ENCODE measurements around the gene TNFAIP8L2. TPM values are rescaled to one million over a fixed set of nuclear protein-coding genes. Genes with fewer than 3 reads are reported as not detected.

The TNFAIP8L2 gene
- polyA plus RNA-seq, 2 of the 4 experiments (the other 2 are of a cell fraction): not detected

DNA sequence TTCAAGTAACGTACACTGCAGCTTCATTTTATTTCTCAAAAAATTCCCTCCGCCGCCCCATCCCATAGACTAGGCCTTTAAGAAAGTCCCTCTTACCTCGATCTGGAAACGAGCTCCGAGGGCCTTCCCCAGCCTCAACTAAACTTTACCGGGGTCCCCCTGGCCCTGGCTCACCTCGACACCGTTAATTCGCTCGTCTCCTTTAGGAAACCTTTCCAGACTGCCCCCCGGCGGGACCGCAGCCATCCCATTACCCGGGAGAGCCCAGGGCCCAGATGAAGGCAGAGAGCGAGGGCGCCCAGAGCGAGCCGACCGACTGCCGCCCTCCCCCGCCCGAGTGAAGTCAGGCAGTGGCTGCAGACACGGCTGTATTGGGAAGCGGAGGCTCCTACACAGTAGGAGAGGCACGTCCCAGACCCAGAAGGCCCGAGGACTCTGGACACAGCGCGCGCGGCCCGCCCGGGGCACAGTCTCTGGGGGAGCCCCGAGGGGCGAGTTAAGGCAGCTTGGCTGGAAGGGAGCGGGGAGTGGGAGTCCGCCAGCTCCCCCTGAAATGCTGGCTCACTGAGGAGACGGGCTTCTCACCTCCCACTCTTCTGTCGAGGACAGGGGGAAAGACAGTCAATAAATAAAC is 24.6 kb upstream of the TNFAIP8L2 start:
- 83% methylated on average over 34 of the region's 39 CpGs for WGBS (ENCODE audit: missing lambda C conversion rate)
- ATAC-seq (no peak), DNase-seq (ENCODE audit: low read depth in 1 of 2, low spot score in 1 of 2) (no peak), FAIRE-seq (no peak)
- TF ChIP-seq REST (IDR thresholded peaks at IDR 0.05) (no peak), CBX2 (IDR thresholded peaks at IDR 0.05; ENCODE audit: borderline replicate concordance, low read depth) (no peak), HDAC2 (IDR thresholded peaks at IDR 0.05) (no peak), TP53 (CRISPR knock-in tag; IDR thresholded peaks at IDR 0.05) (no peak), MAX (IDR thresholded peaks at IDR 0.05) (no peak), NFE2L2 (conservative IDR thresholded peaks at IDR 0.05; ENCODE audit: low read length) (no peak), EP300 (IDR thresholded peaks at IDR 0.05) (no peak), SREBF2 (IDR thresholded peaks at IDR 0.05) (no peak), KDM5A (IDR thresholded peaks at IDR 0.05) (no peak), HEYL (CRISPR knock-in tag; IDR thresholded peaks at IDR 0.05) (no peak), ATOH8 (CRISPR knock-in tag; IDR thresholded peaks at IDR 0.05; ENCODE audit: low read depth) (no peak), KDM1A (IDR thresholded peaks at IDR 0.05; ENCODE audit: low read depth) (no peak), BHLHE40 (IDR thresholded peaks at IDR 0.05; ENCODE audit: low read depth, low read length) (no peak), RAD21 (conservative IDR thresholded peaks at IDR 0.05 in 1 of 2, IDR thresholded peaks at IDR 0.05 in 1 of 2) (no peak)
- TF ChIP-seq, protein P1, sequence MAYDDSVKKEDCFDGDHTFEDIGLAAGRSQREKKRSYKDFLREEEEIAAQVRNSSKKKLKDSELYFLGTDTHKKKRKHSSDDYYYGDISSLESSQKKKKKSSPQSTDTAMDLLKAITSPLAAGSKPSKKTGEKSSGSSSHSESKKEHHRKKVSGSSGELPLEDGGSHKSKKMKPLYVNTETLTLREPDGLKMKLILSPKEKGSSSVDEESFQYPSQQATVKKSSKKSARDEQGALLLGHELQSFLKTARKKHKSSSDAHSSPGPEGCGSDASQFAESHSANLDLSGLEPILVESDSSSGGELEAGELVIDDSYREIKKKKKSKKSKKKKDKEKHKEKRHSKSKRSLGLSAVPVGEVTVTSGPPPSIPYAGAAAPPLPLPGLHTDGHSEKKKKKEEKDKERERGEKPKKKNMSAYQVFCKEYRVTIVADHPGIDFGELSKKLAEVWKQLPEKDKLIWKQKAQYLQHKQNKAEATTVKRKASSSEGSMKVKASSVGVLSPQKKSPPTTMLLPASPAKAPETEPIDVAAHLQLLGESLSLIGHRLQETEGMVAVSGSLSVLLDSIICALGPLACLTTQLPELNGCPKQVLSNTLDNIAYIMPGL (CRISPR knock-in tag; IDR thresholded peaks at IDR 0.05; ENCODE audit: borderline replicate concordance): no peak
- TF ChIP-seq, protein P2, sequence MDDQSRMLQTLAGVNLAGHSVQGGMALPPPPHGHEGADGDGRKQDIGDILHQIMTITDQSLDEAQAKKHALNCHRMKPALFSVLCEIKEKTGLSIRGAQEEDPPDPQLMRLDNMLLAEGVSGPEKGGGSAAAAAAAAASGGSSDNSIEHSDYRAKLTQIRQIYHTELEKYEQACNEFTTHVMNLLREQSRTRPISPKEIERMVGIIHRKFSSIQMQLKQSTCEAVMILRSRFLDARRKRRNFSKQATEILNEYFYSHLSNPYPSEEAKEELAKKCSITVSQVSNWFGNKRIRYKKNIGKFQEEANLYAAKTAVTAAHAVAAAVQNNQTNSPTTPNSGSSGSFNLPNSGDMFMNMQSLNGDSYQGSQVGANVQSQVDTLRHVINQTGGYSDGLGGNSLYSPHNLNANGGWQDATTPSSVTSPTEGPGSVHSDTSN (IDR thresholded peaks at IDR 0.05): no peak
- Histone ChIP-seq H3K9me3 (no peaks in the 10 kb centered on the region), H3K4me2 (no peak overlapping the region), H3K4me3 (no peak overlapping the region), H3K27ac (no peak overlapping the region), H3K4me1 (no peaks in the 10 kb centered on the region)
- ChIA-PET CTCF (interaction anchor here (1.1 to 1.7 kb wide), 3 partner anchors 11 to 32 kb away, joined by 3 to 5 read pairs (median 3); partner anchors contain the start of gene TNFAIP8L2), POLR2A (no interaction called here)

- H3K4me1 ChIP-seq: no peaks in the 10 kb centered on the region
- CTCF ChIA-PET: interaction anchor here (1.6 kb wide), 1 partner anchor 10 kb away, joined by 3 read pairs; no protein-coding TSS in a partner anchor
- ATAC-seq (no peak), DNase-seq (ENCODE audit: low read depth in 1 of 2, low spot score in 1 of 2) (no peak), FAIRE-seq (no peak)
- no peak overlapping the region for H3K4me3 ChIP-seq
- H3K27ac ChIP-seq: no peak overlapping the region
- POLR2A ChIA-PET: no interaction called here
- no peak overlapping the region for H3K4me2 ChIP-seq
- WGBS (ENCODE audit: missing lambda C conversion rate): 87% methylated on average over 37 of the region's 74 CpGs
- no peaks in the 10 kb centered on the region for H3K9me3 ChIP-seq
- no peak for TF ChIP-seq ZFP36 (IDR thresholded peaks at IDR 0.05; ENCODE audit: borderline replicate concordance, partially characterized antibody)
- no peak for TF ChIP-seq CHD4 (IDR thresholded peaks at IDR 0.05; ENCODE audit: borderline replicate concordance)
- TF ChIP-seq, protein P3, sequence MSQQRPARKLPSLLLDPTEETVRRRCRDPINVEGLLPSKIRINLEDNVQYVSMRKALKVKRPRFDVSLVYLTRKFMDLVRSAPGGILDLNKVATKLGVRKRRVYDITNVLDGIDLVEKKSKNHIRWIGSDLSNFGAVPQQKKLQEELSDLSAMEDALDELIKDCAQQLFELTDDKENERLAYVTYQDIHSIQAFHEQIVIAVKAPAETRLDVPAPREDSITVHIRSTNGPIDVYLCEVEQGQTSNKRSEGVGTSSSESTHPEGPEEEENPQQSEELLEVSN (IDR thresholded peaks at IDR 0.05; ENCODE audit: borderline replicate concordance, low read depth): no peak
These were observed 24.0 kb upstream of the TNFAIP8L2 start for GRCh38 chr1:151132335-151133017.

Data from A549 (cell line).